Measurements from ENCODE around the gene COL13A1. TPM values are rescaled to one million over a fixed set of nuclear protein-coding genes. Genes with fewer than 3 reads are reported as not detected.

The COL13A1 gene
- total RNA-seq, 1 experiment from 2014 or later, result 5.9 TPM

DNA sequence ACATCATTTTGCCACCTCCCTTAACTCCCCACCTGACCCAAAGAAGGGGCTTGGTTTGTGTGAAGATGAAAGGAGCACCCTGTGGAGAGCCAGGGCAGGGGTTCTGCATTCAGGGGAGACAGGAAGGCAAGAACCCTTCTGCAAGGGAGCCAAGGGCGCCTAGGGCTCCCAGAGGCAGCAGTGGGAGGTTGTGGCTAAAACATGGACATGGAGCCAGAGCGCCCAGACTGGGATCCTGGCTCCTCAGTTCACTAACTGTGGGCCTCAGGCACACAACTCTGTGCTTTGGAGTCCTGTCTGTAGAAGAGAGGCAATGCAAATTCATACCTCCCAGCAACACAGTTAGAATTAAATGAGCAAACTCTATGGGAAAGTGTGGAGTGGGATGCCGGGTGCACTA is 127.9 kb downstream of the COL13A1 start:
- no peaks in the 10 kb centered on the region for H3K79me2 ChIP-seq (ENCODE audit: insufficient read depth, low read length)
- H2AFZ ChIP-seq (ENCODE audit: low read depth, low read length, poor library complexity, severe bottlenecking), result no peak overlapping the region
- H3K9ac ChIP-seq (ENCODE audit: low read length), result no peak overlapping the region
- no peak overlapping the region for H3K4me3 ChIP-seq (replicated peaks in 1 of 2; ENCODE audit: low read depth in 1 of 2, low read length in 2 of 2)
- H3K4me1 ChIP-seq (ENCODE audit: control insufficient read depth in 1 of 2, insufficient read depth in 2 of 2, low read length in 2 of 2), result no peaks in the 10 kb centered on the region
- BruUV-seq (replicated peaks), result no TSS peak
- no peak for DNase-seq (ENCODE audit: low read depth, low spot score)
- H3K4me2 ChIP-seq (ENCODE audit: low read length), result no peak overlapping the region
- ChIA-PET RAD21 (ENCODE audit: low non-redundant PET in 1 of 2, low total read pairs in 2 of 2, uncharacterized antibody in 2 of 2, unreplicated experiment in 2 of 2) (no interaction called here), POLR2A (no interaction called here), CTCF (no interaction called here)
- H3K27ac ChIP-seq (ENCODE audit: low read depth, low read length), result no peak overlapping the region
- TF ChIP-seq, protein P1, sequence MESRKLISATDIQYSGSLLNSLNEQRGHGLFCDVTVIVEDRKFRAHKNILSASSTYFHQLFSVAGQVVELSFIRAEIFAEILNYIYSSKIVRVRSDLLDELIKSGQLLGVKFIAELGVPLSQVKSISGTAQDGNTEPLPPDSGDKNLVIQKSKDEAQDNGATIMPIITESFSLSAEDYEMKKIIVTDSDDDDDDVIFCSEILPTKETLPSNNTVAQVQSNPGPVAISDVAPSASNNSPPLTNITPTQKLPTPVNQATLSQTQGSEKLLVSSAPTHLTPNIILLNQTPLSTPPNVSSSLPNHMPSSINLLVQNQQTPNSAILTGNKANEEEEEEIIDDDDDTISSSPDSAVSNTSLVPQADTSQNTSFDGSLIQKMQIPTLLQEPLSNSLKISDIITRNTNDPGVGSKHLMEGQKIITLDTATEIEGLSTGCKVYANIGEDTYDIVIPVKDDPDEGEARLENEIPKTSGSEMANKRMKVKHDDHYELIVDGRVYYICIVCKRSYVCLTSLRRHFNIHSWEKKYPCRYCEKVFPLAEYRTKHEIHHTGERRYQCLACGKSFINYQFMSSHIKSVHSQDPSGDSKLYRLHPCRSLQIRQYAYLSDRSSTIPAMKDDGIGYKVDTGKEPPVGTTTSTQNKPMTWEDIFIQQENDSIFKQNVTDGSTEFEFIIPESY (IDR thresholded peaks at IDR 0.05; ENCODE audit: extremely low read depth, insufficient replicate concordance, low read length), result no peak
- TF ChIP-seq CEBPB (IDR thresholded peaks at IDR 0.05; ENCODE audit: low read depth), result no peak
- TF ChIP-seq EGR1 (IDR thresholded peaks at IDR 0.05; ENCODE audit: low read depth), result no peak
- TF ChIP-seq, protein P2, sequence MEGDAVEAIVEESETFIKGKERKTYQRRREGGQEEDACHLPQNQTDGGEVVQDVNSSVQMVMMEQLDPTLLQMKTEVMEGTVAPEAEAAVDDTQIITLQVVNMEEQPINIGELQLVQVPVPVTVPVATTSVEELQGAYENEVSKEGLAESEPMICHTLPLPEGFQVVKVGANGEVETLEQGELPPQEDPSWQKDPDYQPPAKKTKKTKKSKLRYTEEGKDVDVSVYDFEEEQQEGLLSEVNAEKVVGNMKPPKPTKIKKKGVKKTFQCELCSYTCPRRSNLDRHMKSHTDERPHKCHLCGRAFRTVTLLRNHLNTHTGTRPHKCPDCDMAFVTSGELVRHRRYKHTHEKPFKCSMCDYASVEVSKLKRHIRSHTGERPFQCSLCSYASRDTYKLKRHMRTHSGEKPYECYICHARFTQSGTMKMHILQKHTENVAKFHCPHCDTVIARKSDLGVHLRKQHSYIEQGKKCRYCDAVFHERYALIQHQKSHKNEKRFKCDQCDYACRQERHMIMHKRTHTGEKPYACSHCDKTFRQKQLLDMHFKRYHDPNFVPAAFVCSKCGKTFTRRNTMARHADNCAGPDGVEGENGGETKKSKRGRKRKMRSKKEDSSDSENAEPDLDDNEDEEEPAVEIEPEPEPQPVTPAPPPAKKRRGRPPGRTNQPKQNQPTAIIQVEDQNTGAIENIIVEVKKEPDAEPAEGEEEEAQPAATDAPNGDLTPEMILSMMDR (IDR thresholded peaks at IDR 0.05 in 2 of 3, conservative IDR thresholded peaks at IDR 0.05 in 1 of 3; ENCODE audit: borderline replicate concordance in 1 of 3, insufficient read depth in 1 of 3, low read depth in 2 of 3, low read length in 2 of 3), result no peak
- TF ChIP-seq JUND (IDR thresholded peaks at IDR 0.05), result no peak
- no peak for TF ChIP-seq POLR2AphosphoS5 (IDR thresholded peaks at IDR 0.05; ENCODE audit: low read depth, low read length)
- no peaks in the 10 kb centered on the region for H4K20me1 ChIP-seq (ENCODE audit: insufficient read depth)
- intact Hi-C loops (cut with micrococcal nuclease), result no loop called here
- no peaks in the 10 kb centered on the region for H3K36me3 ChIP-seq (ENCODE audit: control insufficient read depth in 1 of 2, insufficient read depth in 2 of 2, low read length in 2 of 2)
- no peaks in the 10 kb centered on the region for H3K27me3 ChIP-seq (ENCODE audit: insufficient read depth, low read length)
- no peak for ATAC-seq
- no peaks in the 10 kb centered on the region for H3K9me3 ChIP-seq (ENCODE audit: control insufficient read depth in 1 of 2, insufficient read depth in 1 of 2, low read depth in 1 of 2, low read length in 2 of 2)
- H3K9me2 ChIP-seq (ENCODE audit: insufficient read depth), result no peaks in the 10 kb centered on the region
